K562 (cell line): Measurements from ENCODE around the gene SH3BGR. TPM values are rescaled to one million over a fixed set of nuclear protein-coding genes. Genes with fewer than 3 reads are reported as not detected.

Experiments used
- ATAC-seq: fragments of 200-7000 bp; cut with Tn5 transposase; 3 replicates; pipeline ENCODE4 v1.9.1; 2020; ENCODE audit warnings: moderate library complexity
- BruUV-seq: library from RNA; stranded (reverse); fragments of 400-500 nt; replicated peaks from 2 replicates; lab custom pipeline; 2021; lab: Mats Ljungman, UMichigan
- CTCF ChIA-PET: fragments of 300-600 bp; formaldehyde crosslinking; extraction: SDS; loops from one replicate; lab custom pipeline; 2021; ENCODE audit warnings: low intra/inter-chr PET ratio; lab: Yijun Ruan, JAX
- POLR2A ChIA-PET: fragments of 300-600, 350-650 bp; sonication (Branson Sonifier 250); formaldehyde crosslinking; extraction: SDS; loops from one replicate; lab custom pipeline; 2021; ENCODE audit warnings: antibody characterized with exemption, inconsistent platforms; lab: Yijun Ruan, JAX
- DNase-seq, 4 experiments: peaks; one replicate each; pipeline versions ENCODE4 v3.0.0 to v3.0.0-alpha.2; 2011 to 2018; ENCODE audit warnings: low spot score in 3 of 4, mixed read lengths in 3 of 4; ENCODE audit errors: extremely low read depth in 1 of 4
- FAIRE-seq: peaks from 2 replicates; lab custom pipeline; 2011; peaks lifted over from hg19 to GRCh38; lab: Jason Lieb, UNC
- H2AFZ ChIP-seq: 2 replicates; pipeline ENCODE4 v1.6.0; 2011; ENCODE audit warnings: low read depth, low read length, control low read depth, inconsistent platforms
- H3K27ac ChIP-seq: fragments of 200-600 bp; 3 replicates; pipeline ENCODE4 v1.8.0; 2011; ENCODE audit warnings: low read depth, mild to moderate bottlenecking, control low read depth, inconsistent platforms, low read length, moderate library complexity, mixed read lengths; ENCODE audit errors: extremely low read depth
- H3K27me3 ChIP-seq, 2 experiments: fragments of 300-600 bp in 1 of 2; 2 replicates in 1 of 2; 3 replicates in 1 of 2; pipeline versions ENCODE4 v1.6.0 to v1.8.0; 2011; ENCODE audit warnings: inconsistent platforms in 2 of 2, low read length in 2 of 2, mild to moderate bottlenecking in 1 of 2, mixed read lengths in 1 of 2, moderate library complexity in 1 of 2; ENCODE audit not compliant: control insufficient read depth in 2 of 2, insufficient read depth in 2 of 2
- H3K36me3 ChIP-seq: fragments of 300-600 bp; 3 replicates; pipeline ENCODE4 v1.8.0; 2011; ENCODE audit warnings: mild to moderate bottlenecking, low read length, inconsistent platforms; ENCODE audit not compliant: control insufficient read depth, insufficient read depth
- H3K4me1 ChIP-seq, 2 experiments: fragments of 200-600 bp in 1 of 2; replicated peaks in 1 of 2; 2 replicates in 1 of 2; 3 replicates in 1 of 2; pipeline versions ENCODE4 v1.5.1 to v1.8.0; 2011; ENCODE audit warnings: inconsistent platforms in 2 of 2, low read length in 2 of 2, mild to moderate bottlenecking in 1 of 2, mixed read lengths in 1 of 2, moderate library complexity in 1 of 2; ENCODE audit not compliant: control insufficient read depth in 2 of 2, insufficient read depth in 2 of 2
- H3K4me2 ChIP-seq: 2 replicates; pipeline ENCODE4 v1.6.1; 2011; ENCODE audit warnings: low read length, control low read depth, inconsistent platforms, mixed read lengths; ENCODE audit not compliant: insufficient read depth
- H3K4me3 ChIP-seq: fragments of 200-600 bp; sonication (generic), shearing (Covaris generic); 2 replicates; pipeline ENCODE4 v1.5.1; 2016; ENCODE audit warnings: control low read depth, inconsistent platforms
- H3K79me2 ChIP-seq: fragments of 200-600 bp; 3 replicates; pipeline ENCODE4 v1.8.0; 2011; ENCODE audit warnings: low read length, inconsistent platforms; ENCODE audit not compliant: control insufficient read depth, insufficient read depth
- H3K9ac ChIP-seq, 2 experiments: 2 replicates each; pipeline versions ENCODE4 v1.6.0 to v1.6.1; 2011; ENCODE audit warnings: low read depth in 2 of 2, low read length in 2 of 2, control low read depth in 1 of 2, inconsistent platforms in 1 of 2, mild to moderate bottlenecking in 1 of 2, mixed read lengths in 1 of 2; ENCODE audit not compliant: insufficient read depth in 1 of 2
- H3K9me1 ChIP-seq: one replicate; pipeline ENCODE4 v1.6.0; 2011; ENCODE audit warnings: inconsistent platforms, mild to moderate bottlenecking, low read length, moderate library complexity; ENCODE audit not compliant: control insufficient read depth, insufficient read depth
- H3K9me3 ChIP-seq: replicated peaks from 2 replicates; pipeline ENCODE4 v1.5.1; 2011; ENCODE audit warnings: low read depth, low read length, inconsistent platforms; ENCODE audit not compliant: control insufficient read depth, insufficient read depth
- H4K20me1 ChIP-seq: replicated peaks from 2 replicates; pipeline ENCODE4 v1.6.1; 2011; ENCODE audit warnings: low read length, inconsistent platforms, mixed read lengths; ENCODE audit not compliant: control insufficient read depth, insufficient read depth
- SRF ChIP-seq, 2 experiments: fragments of 250-450, 450-650 bp in 1 of 2; sonication (Bioruptor Pico) in 1 of 2; sonication (generic) in 1 of 2; formaldehyde crosslinking; IDR thresholded peaks; 2 replicates each; pipeline versions ENCODE4 v1.5.0 to v1.5.1; 2020 to 2022; ENCODE audit warnings: mild to moderate bottlenecking in 1 of 2, missing genetic modification reagents in 1 of 2
- ZNF518B ChIP-seq: fragments of 250-450 bp; sonication (Bioruptor Pico); IDR thresholded peaks from 2 replicates; pipeline ENCODE4 v1.5.0; 2021; ENCODE audit warnings: mild to moderate bottlenecking, moderate library complexity
- WGBS: fragments of 100-300 bp; shearing (Covaris generic); methylation state at CpG from one replicate; pipeline ENCODE4 v1.1.6; 2016; ENCODE audit warnings: low coverage, mixed read lengths; ENCODE audit not compliant: insufficient coverage; ENCODE audit errors: missing lambda C conversion rate; 5-methylcytosine and 5-hydroxymethylcytosine counted together
- in situ Hi-C: fragments of 300-500 bp; cut with MboI; formaldehyde crosslinking; loops from 4 replicates; pipeline ENCODE4 v1.15.0; 2018; ENCODE audit warnings: inconsistent platforms, mixed read lengths
- intact Hi-C: fragments of 100-400 bp; cut with micrococcal nuclease; formaldehyde crosslinking; loops from 2 replicates; pipeline ENCODE4 v1.14.2; 2022
- polyA plus RNA-seq, 8 experiments: library from polyadenylated mRNA; depleted of rRNA in 4 of 8; stranded (reverse) in 5 of 8; unstranded in 3 of 8; fragments of >200 nt; fragmentation: Nextera tagmentation in 2 of 8; fragmentation: Illumina TruSeq in 1 of 8; extraction: Ambion mirVana in 2 of 8; extraction: Trizol in 1 of 8; gene quantifications; 2 replicates each; pipeline versions ENCODE4 v1.2.1 to v1.2.3, GENCODE V29; 2011 to 2014; ENCODE audit warnings: inconsistent platforms in 1 of 8, missing spikeins in 1 of 8
- total RNA-seq, 7 experiments: library from RNA; depleted of rRNA in 6 of 7; stranded (reverse); fragments of >200 nt in 6 of 7; fragmentation: Illumina TruSeq in 2 of 7; extraction: Trizol in 2 of 7; gene quantifications; 2 replicates each; pipeline versions ENCODE4 v1.2.1 to v1.2.3, GENCODE V29; 2011 to 2021; ENCODE audit warnings: low replicate concordance in 1 of 7

Gene SH3BGR
- total and polyA plus RNA-seq, 9 of the 15 experiments (the other 6 are each of a cell fraction or from before 2014, with no cell fraction given): 6.6 to 42.9 (median 25.6) TPM

- TF ChIP-seq ZNF518B: no peak
- TF ChIP-seq, all 486 proteins: peak for 0
Measured at GRCh38 chr21:39518847-39519210, 67.1 kb downstream of the SH3BGR start (continued).

GRCh38 chr21:39519835-39520234, 68.1 kb downstream of the SH3BGR start:
- H3K79me2 ChIP-seq: no peaks in the 10 kb centered on the region
- H3K9me1 ChIP-seq: no peaks in the 10 kb centered on the region
- H3K9me3 ChIP-seq: no peaks in the 10 kb centered on the region
- no peaks in the 10 kb centered on the region for H4K20me1 ChIP-seq
- no TSS peak for BruUV-seq
- no peak for TF ChIP-seq SRF (CRISPR knock-in tag; IDR thresholded peaks at IDR 0.05)
- ChIA-PET CTCF (no interaction called here), POLR2A (interaction anchor here (0.7 kb wide), 1 partner anchor 187 kb away, joined by 3 read pairs; no protein-coding TSS in a partner anchor)
- 6% methylated on average over 8 of the region's 8 CpGs for WGBS
- intact Hi-C loops (no loop called here), in situ Hi-C loops (loop anchor here (5.0 to 10.0 kb wide), 2 partner anchors 182 to 605 kb away; no protein-coding TSS in a partner anchor)
- peaks cover 4 to 11% of the 10 kb centered on the region in 2 experiments; a peak in 1 of 5 replicates for H3K27me3 ChIP-seq
- no peak overlapping the region for H3K4me3 ChIP-seq
- ATAC-seq (no peak), DNase-seq (no peak), FAIRE-seq (no peak)
- no peak overlapping the region for H3K4me2 ChIP-seq
- no peaks in the 10 kb centered on the region for H3K4me1 ChIP-seq
- no peak overlapping the region for H3K9ac ChIP-seq
- H3K36me3 ChIP-seq: no peaks in the 10 kb centered on the region
- H2AFZ ChIP-seq: no peak overlapping the region
- no peak overlapping the region for H3K27ac ChIP-seq
